ENCODE results near the gene LUZP1. TPM values are rescaled to one million over a fixed set of nuclear protein-coding genes. Genes with fewer than 3 reads are reported as not detected.

The LUZP1 gene
- total RNA-seq, 4 donors from 2014 or later = 21.4 to 28.2 (median 25.0) TPM

DNA sequence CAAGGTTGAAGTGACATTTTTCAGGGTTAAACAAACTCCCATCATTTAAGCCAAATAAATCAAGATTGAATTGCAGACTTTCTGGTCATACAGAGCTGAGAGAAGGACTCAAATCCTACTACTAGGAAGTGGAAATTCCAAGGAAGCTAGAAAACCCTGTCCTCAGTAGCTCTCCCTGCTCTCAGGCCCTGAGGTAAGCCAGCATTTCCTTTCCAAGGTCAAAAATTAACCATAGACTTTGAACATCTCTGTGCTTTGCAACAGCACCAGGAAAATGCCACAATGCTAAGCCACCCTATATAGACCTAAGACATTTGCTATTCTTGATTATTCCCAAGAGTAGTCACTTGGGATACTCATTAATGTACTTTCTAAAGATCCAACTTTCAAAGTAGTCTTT, 45.1 kb downstream of the LUZP1 start:
- peak overlapping the region in 1 of 3 donors; percentile 57 for H3K27ac ChIP-seq
- no peaks in the 10 kb centered on the region for H3K9me3 ChIP-seq
- no peak for DNase-seq
- H3K4me1 ChIP-seq = peaks cover 30 to 34% of the 10 kb centered on the region in 2 donors
- TF ChIP-seq POLR2A (IDR thresholded peaks at IDR 0.05) (no peak), CTCF (IDR thresholded peaks at IDR 0.05) (no peak)
- no peaks in the 10 kb centered on the region for H3K36me3 ChIP-seq
- H3K27me3 ChIP-seq = no peaks in the 10 kb centered on the region
- no peak overlapping the region for H3K4me3 ChIP-seq (replicated peaks in 1 of 3)
- intact Hi-C loops (cut with DNase I) = no loop called here

DNA sequence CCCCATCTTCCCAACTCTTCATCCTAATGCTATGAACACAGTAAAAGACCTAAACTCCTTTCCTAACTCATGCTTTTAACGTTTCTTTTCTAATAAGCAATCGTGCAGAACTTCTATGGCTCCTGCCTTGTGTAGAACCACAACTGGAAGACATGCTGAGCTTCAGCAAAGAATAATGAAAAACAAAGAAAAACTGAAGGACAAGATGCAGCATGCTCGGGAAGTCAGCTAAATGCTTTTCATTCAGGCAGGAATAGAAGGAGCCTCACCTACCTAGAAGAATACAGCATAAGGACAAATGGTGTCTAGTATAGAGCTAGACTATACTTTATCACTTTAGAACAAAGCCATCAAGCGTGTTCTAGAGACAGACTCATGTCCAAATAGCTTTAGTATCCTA, 45.9 kb downstream of the LUZP1 start:
- WGBS, 2 donors = 35 to 38% methylated on average over 4 of the region's 4 CpGs
- Histone ChIP-seq H3K36me3 (no peaks in the 10 kb centered on the region), H3K27ac (peak overlapping the region; percentile 56 to 64 (median 57)), H3K9me3 (no peaks in the 10 kb centered on the region), H3K4me1 (peaks cover 30 to 34% of the 10 kb centered on the region in 2 donors), H3K27me3 (no peaks in the 10 kb centered on the region), H3K4me3 (replicated peaks in 1 of 3) (no peak overlapping the region)
- TF ChIP-seq POLR2A (IDR thresholded peaks at IDR 0.05) (no peak), CTCF (IDR thresholded peaks at IDR 0.05) (no peak)
- intact Hi-C loops (cut with DNase I) = no loop called here
- DNase-seq = no peak

GRCh38 chr1:23122023-23122748, 46.5 kb downstream of the LUZP1 start:
- H3K4me3 ChIP-seq (replicated peaks in 1 of 3) = no peak overlapping the region
- peak; percentile 81 to 86 for DNase-seq
- H3K9me3 ChIP-seq = no peaks in the 10 kb centered on the region
- 5 to 10% methylated on average over 4 of the region's 4 CpGs for WGBS, 2 donors
- H3K27ac ChIP-seq = peak overlapping the region; percentile 56 to 64 (median 57)
- H3K4me1 ChIP-seq = peaks cover 30 to 34% of the 10 kb centered on the region in 2 donors
- TF ChIP-seq POLR2A (IDR thresholded peaks at IDR 0.05) = no peak
- no peak for TF ChIP-seq CTCF (IDR thresholded peaks at IDR 0.05)
- no peaks in the 10 kb centered on the region for H3K36me3 ChIP-seq
- intact Hi-C loops (cut with DNase I) = no loop called here
- no peaks in the 10 kb centered on the region for H3K27me3 ChIP-seq

DNA sequence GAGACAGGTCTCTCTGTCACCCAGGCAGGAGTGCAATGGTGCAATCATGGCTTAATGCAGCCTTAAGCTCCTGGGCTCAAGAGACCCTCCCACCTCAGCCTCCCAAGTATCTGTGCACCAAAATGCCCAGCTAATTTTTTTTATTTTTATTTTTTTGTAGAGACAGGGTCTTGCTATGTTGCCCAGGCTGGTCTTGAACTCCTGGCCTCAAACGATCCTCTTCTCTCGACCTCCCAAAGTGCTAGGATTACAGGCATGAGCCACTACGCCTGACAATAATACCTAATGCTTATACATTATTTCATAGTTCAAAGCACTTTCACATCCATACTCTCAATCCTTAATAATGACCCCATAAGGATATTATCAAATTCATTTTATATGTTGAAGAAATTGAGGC, 48.3 kb downstream of the LUZP1 start:
- Histone ChIP-seq H3K27me3 (no peaks in the 10 kb centered on the region), H3K27ac (no peak overlapping the region), H3K36me3 (no peaks in the 10 kb centered on the region), H3K4me3 (replicated peaks in 1 of 3) (no peak overlapping the region), H3K9me3 (no peaks in the 10 kb centered on the region), H3K4me1 (peaks cover 26 to 37% of the 10 kb centered on the region in 2 donors)
- TF ChIP-seq POLR2A (IDR thresholded peaks at IDR 0.05) = no peak
- TF ChIP-seq CTCF (IDR thresholded peaks at IDR 0.05) = no peak
- WGBS, 2 donors = 94 to 96% methylated on average over 3 of the region's 3 CpGs
- intact Hi-C loops (cut with DNase I) = no loop called here
- DNase-seq = no peak

DNA sequence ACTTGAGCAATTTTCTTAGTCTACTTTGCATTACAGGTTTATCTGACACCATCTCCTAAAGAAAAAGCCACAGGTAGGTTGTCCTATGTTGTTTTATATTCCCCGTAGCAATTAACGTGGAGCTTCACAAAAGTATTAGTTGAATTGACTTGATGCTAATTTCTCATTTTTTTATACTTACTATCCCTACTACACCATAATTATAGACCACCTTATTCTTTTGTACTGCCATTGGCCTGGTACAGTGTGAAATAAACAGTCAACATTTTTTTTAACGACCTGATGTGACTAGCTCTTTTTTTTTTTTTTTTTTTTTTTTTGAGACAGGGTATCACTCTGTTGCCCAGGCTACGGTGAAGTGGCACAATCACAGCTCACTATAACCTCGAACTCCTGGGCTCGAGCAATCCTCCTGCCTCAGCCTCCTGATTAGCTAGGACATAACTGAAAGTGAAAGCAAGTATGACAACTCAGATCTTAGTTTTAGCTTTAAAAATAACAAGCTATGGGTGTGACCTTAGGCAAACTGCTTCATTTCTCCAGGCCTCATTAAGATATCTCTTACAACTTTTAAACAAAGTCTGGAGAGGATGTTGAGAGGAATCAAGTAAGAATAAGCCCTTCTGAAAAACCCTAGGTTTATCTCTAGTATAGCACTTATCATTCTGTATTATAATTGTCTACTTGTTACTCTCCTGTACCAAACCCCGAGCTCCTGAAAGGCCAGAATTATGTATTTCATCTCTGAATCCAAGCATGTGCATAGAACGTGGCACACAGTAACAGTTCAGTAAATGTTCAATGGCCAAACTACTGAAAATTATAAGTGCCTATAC, 49.5 kb downstream of the LUZP1 start:
- peaks cover 32 to 42% of the 10 kb centered on the region in 2 donors for H3K4me1 ChIP-seq
- TF ChIP-seq POLR2A (IDR thresholded peaks at IDR 0.05) = no peak
- TF ChIP-seq CTCF (IDR thresholded peaks at IDR 0.05) = no peak
- H3K4me3 ChIP-seq (replicated peaks in 1 of 3) = no peak overlapping the region
- no peak for DNase-seq
- no peaks in the 10 kb centered on the region for H3K27me3 ChIP-seq
- WGBS, 2 donors = 70 to 79% methylated on average over 8 of the region's 8 CpGs
- intact Hi-C loops (cut with DNase I) = no loop called here
- no peaks in the 10 kb centered on the region for H3K36me3 ChIP-seq
- H3K27ac ChIP-seq = peak overlapping the region in 2 of 3 donors; percentile 22 to 32
- H3K9me3 ChIP-seq = no peaks in the 10 kb centered on the region
